HepG2 (cell line): Measurements from ENCODE around the gene PSMB11. TPM values are rescaled to one million over a fixed set of nuclear protein-coding genes. Genes with fewer than 3 reads are reported as not detected.

ENCODE experiments used
- ASH2L ChIP-seq: fragments of 300-600, 200-600 bp; sonication (generic); IDR thresholded peaks from 2 replicates; pipeline ENCODE4 v1.7.0; 2017; ENCODE audit warnings: low read depth, mild to moderate bottlenecking, moderate library complexity, mixed read lengths, low read length; ENCODE audit not compliant: insufficient read length
- ATRX ChIP-seq: sonication (generic); formaldehyde crosslinking; IDR thresholded peaks from 2 replicates; pipeline ENCODE4 v1.4.0; 2020; ENCODE audit warnings: missing genetic modification reagents, borderline replicate concordance
- CENPX ChIP-seq: sonication (generic); formaldehyde crosslinking; IDR thresholded peaks from 2 replicates; pipeline ENCODE4 v1.9.0; 2021; ENCODE audit warnings: mild to moderate bottlenecking, missing genetic modification reagents, moderate library complexity
- EP300 ChIP-seq, 3 experiments: sonication (generic) in 1 of 3; formaldehyde crosslinking in 1 of 3; IDR thresholded peaks; 2 replicates each; pipeline versions ENCODE4 v1.5.1 to v1.6.1; 2011 to 2020; ENCODE audit warnings: low read depth in 2 of 3, low read length in 2 of 3, borderline replicate concordance in 1 of 3, improper control_type of control experiment in 1 of 3, mild to moderate bottlenecking in 1 of 3, missing genetic modification reagents in 1 of 3, moderate library complexity in 1 of 3
- ERF ChIP-seq: IDR thresholded peaks from 2 replicates; pipeline ENCODE4 v1.6.1; 2018; ENCODE audit warnings: missing biosample characterization, missing genetic modification reagents
- HNRNPLL ChIP-seq: fragments of 200-400 bp; formaldehyde crosslinking; IDR thresholded peaks from 2 replicates; pipeline ENCODE4 v1.6.1; 2017; ENCODE audit warnings: mild to moderate bottlenecking, low read depth, low read length; ENCODE audit not compliant: poor library complexity, severe bottlenecking
- HOXA5 ChIP-seq: sonication (generic); formaldehyde crosslinking; IDR thresholded peaks from 2 replicates; pipeline ENCODE4 v1.4.0; 2020; ENCODE audit warnings: missing genetic modification reagents
- KLF6 ChIP-seq: IDR thresholded peaks from 2 replicates; pipeline ENCODE4 v1.8.0; 2016; ENCODE audit warnings: missing biosample characterization, missing genetic modification reagents
- PRDM10 ChIP-seq: sonication (generic); formaldehyde crosslinking; IDR thresholded peaks from 2 replicates; pipeline ENCODE4 v1.4.0; 2020; ENCODE audit warnings: low read depth, missing genetic modification reagents
- SMARCE1 ChIP-seq: fragments of 450-650 bp; IDR thresholded peaks from 2 replicates; pipeline ENCODE4 v1.6.1; 2017; ENCODE audit warnings: borderline replicate concordance
- STAT6 ChIP-seq: sonication (generic); formaldehyde crosslinking; IDR thresholded peaks from 2 replicates; pipeline ENCODE4 v1.4.0; 2020; ENCODE audit warnings: missing genetic modification reagents, mild to moderate bottlenecking, borderline replicate concordance
- SYNCRIP ChIP-seq: fragments of 200-400 bp; formaldehyde crosslinking; IDR thresholded peaks from 2 replicates; pipeline ENCODE4 v1.6.1; 2018; ENCODE audit warnings: mild to moderate bottlenecking, low read depth, low read length; ENCODE audit not compliant: insufficient read depth
- ZC3H4 ChIP-seq: sonication (generic); formaldehyde crosslinking; IDR thresholded peaks from 2 replicates; pipeline ENCODE4 v1.4.0; 2020; ENCODE audit warnings: missing genetic modification reagents, borderline replicate concordance
- ZFP36 ChIP-seq: fragments of 150-350 bp; IDR thresholded peaks from 2 replicates; pipeline ENCODE4 v1.6.1; 2018; ENCODE audit warnings: borderline replicate concordance, low read length, low read depth; ENCODE audit not compliant: partially characterized antibody
- ZMAT3 ChIP-seq: sonication (generic); formaldehyde crosslinking; conservative IDR thresholded peaks from 2 replicates; pipeline ENCODE4 v1.7.0; 2021; ENCODE audit warnings: missing genetic modification reagents
- ZNF101 ChIP-seq: sonication (generic); formaldehyde crosslinking; IDR thresholded peaks from 2 replicates; pipeline ENCODE4 v1.4.0; 2020; ENCODE audit warnings: mild to moderate bottlenecking, low read depth, missing genetic modification reagents, borderline replicate concordance
- ZNF879 ChIP-seq: sonication (generic); formaldehyde crosslinking; IDR thresholded peaks from 2 replicates; pipeline ENCODE4 v1.8.1; 2023; ENCODE audit warnings: missing genetic modification reagents
- polyA plus RNA-seq, 8 experiments: library from polyadenylated mRNA; depleted of rRNA in 3 of 8; stranded (reverse) in 7 of 8; unstranded in 1 of 8; fragments of >200 nt; fragmentation: Illumina TruSeq in 4 of 8; extraction: Trizol in 4 of 8; gene quantifications; 2 replicates each; pipeline versions ENCODE4 v1.2.1 to v1.2.3, GENCODE V29; 2011 to 2016; ENCODE audit warnings: low read depth in 4 of 8, missing spikeins in 1 of 8, mixed read lengths in 1 of 8; ENCODE audit not compliant: insufficient read depth in 1 of 8
- total RNA-seq, 5 experiments: library from RNA; depleted of rRNA; stranded (reverse); fragments of >200 nt; fragmentation: Illumina TruSeq; extraction: Trizol; gene quantifications; 2 replicates each; pipeline ENCODE4 v1.2.3, GENCODE V29; 2016; ENCODE audit warnings: low read depth in 1 of 5
- TF ChIP-seq, protein P1 (sequence below): sonication (generic); formaldehyde crosslinking; IDR thresholded peaks from 2 replicates; pipeline ENCODE4 v1.5.0; 2020; ENCODE audit warnings: missing genetic modification reagents
- TF ChIP-seq, protein P2 (sequence below): IDR thresholded peaks from 2 replicates; pipeline ENCODE4 v1.6.1; 2018; ENCODE audit warnings: missing genetic modification reagents, mild to moderate bottlenecking, missing compliant biosample characterization

PSMB11 gene
- total and polyA plus RNA-seq, 2 of the 13 experiments (the other 11 are each of a cell fraction or from before 2014, with no cell fraction given) = not detected

GRCh38 chr14:23006544-23007419 lies 35.2 kb upstream of the PSMB11 start (continued):
- peak; percentile 93 for TF ChIP-seq STAT6 (CRISPR knock-in tag)
- TF ChIP-seq, protein P1, sequence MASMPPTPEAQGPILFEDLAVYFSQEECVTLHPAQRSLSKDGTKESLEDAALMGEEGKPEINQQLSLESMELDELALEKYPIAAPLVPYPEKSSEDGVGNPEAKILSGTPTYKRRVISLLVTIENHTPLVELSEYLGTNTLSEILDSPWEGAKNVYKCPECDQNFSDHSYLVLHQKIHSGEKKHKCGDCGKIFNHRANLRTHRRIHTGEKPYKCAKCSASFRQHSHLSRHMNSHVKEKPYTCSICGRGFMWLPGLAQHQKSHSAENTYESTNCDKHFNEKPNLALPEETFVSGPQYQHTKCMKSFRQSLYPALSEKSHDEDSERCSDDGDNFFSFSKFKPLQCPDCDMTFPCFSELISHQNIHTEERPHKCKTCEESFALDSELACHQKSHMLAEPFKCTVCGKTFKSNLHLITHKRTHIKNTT = no peak
- no peak for TF ChIP-seq SMARCE1
- peak in 1 of 2 experiments; percentile 9; a peak in 3 of 4 replicates for TF ChIP-seq EP300 (IDR thresholded peaks at IDR 0.05; ENCODE audit: low read depth in 2 of 2, low read length in 2 of 2)
- TF ChIP-seq EP300 (CRISPR knock-in tag; IDR thresholded peaks at IDR 0.05; ENCODE audit: borderline replicate concordance) = peak; percentile 79
- no peak for TF ChIP-seq SYNCRIP
- TF ChIP-seq, protein P2, sequence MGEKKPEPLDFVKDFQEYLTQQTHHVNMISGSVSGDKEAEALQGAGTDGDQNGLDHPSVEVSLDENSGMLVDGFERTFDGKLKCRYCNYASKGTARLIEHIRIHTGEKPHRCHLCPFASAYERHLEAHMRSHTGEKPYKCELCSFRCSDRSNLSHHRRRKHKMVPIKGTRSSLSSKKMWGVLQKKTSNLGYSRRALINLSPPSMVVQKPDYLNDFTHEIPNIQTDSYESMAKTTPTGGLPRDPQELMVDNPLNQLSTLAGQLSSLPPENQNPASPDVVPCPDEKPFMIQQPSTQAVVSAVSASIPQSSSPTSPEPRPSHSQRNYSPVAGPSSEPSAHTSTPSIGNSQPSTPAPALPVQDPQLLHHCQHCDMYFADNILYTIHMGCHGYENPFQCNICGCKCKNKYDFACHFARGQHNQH (CRISPR knock-in tag) = peak; percentile 99
- TF ChIP-seq ERF (CRISPR knock-in tag) = peak; percentile 99
- peak; percentile 97 for TF ChIP-seq HNRNPLL
- no peak for TF ChIP-seq ZFP36
- TF ChIP-seq ZNF879 (CRISPR knock-in tag) = peak; percentile 99
- TF ChIP-seq ZMAT3 (CRISPR knock-in tag) = peak; percentile 99
- no peak for TF ChIP-seq CENPX (CRISPR knock-in tag)
- peak; percentile 98 for TF ChIP-seq ZC3H4 (CRISPR knock-in tag)
- peak; percentile 23; the same call in 1 of the 2 replicates for TF ChIP-seq ZNF101 (CRISPR knock-in tag)
- peak; percentile 94 for TF ChIP-seq PRDM10 (CRISPR knock-in tag)
- TF ChIP-seq ATRX = peak; percentile 95; the same call in 1 of the 2 replicates
- peak; percentile 99 for TF ChIP-seq KLF6 (CRISPR knock-in tag)
- peak; percentile 99 for TF ChIP-seq HOXA5 (CRISPR knock-in tag)
- TF ChIP-seq ASH2L = peak; percentile 98
